Measurements from ENCODE around the gene TMEM39B. TPM values are rescaled to one million over a fixed set of nuclear protein-coding genes. Genes with fewer than 3 reads are reported as not detected.
A peak's percentile ranks its signal among the peaks of the same experiment; 100 is the strongest.

The TMEM39B gene
- total RNA-seq = 10 to 100 TPM; 27.1 to 28.4 TPM

DNA sequence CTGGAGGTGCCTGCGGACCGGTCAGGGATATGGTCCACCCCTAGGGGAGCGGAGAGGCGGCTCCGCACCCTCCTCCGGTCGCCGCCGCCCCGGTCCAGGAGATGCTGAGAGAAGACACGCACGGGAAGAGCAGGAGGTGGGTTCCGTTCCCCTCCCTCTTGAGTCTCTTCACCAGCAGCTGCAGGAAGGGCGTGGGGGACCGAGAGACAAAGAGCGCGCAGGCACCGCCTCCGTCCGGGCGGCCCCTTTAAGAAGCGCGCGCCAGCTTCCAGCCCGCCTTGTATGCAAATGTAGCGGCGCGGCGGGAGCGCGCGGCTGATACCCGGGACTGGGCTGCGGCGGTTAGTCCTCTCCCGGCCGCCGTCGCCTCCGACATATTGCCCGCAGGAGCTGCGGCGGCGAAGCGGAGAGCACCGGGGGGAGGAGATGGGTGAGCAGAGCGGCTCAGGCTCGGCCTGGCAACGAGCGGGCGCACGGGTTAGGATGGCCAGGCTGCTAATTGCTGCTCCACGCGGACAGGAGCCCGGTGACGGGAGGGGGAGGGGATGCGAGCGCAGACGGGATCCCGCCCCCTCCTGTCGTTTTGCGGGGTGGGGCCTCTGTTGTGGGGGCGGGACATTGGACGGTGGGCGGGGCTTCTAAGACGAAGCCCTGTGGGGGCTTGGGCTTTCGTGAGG lies at the start of gene TMEM39B:
TMEM39B (plus strand) TSS at position 318 of the 677 bp plus-strand sequence; CDS start at position 427, 109 bp downstream.
- H3K27ac Mint-ChIP-seq = peak within 1 kb of the TSS; percentile 90
- peak; percentile 97 for DNase-seq
- peaks cover 40% of the 10 kb centered on the region for H3K4me1 Mint-ChIP-seq
- H3K27me3 Mint-ChIP-seq = peaks cover 10% of the 10 kb centered on the region
- peak; percentile 89 for ATAC-seq (ENCODE audit: low read depth)
- peaks cover 13% of the 10 kb centered on the region for H3K36me3 Mint-ChIP-seq
- POLR2A ChIA-PET = interaction anchor here (0.6 to 3.5 kb wide), 25 partner anchors 9 to 700 kb away, joined by 3 to 36 read pairs (median 4); partner anchors contain the start of genes BSDC1, CCDC28B, IQCC and KHDRBS1
- no peaks in the 10 kb centered on the region for H3K9me3 Mint-ChIP-seq
- peak within 1 kb of the TSS; percentile 94 for H3K4me3 Mint-ChIP-seq

DNA sequence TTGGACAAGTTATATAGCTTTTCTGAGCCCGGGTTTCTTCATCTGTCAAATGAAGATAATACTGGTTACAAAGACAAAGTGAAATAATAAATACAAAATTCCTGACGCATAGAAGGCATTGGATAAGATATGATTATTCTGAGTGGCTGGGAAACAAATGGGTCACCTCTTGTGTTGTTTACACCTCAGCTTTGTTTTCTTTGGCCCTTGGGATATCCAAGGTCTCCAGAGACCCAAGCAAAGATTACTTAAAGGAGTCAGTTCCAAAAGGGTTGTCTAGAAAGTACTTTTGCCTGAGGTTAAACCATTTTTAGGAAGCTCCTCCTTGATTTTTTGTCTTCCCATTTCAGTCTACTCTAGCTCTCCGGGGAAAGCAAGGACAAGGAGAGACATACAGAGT lies 49.4 kb upstream of the TMEM39B start:
- H3K4me1 Mint-ChIP-seq = peaks cover 26% of the 10 kb centered on the region
- no peak overlapping the region for H3K4me3 Mint-ChIP-seq
- no peaks in the 10 kb centered on the region for H3K27me3 Mint-ChIP-seq
- H3K36me3 Mint-ChIP-seq = peaks cover 22% of the 10 kb centered on the region
- no peak for DNase-seq
- ATAC-seq (ENCODE audit: low read depth) = no peak
- H3K9me3 Mint-ChIP-seq = no peaks in the 10 kb centered on the region
- no peak overlapping the region for H3K27ac Mint-ChIP-seq
- POLR2A ChIA-PET = interaction anchor here (0.9 to 4.0 kb wide), 2 partner anchors 9 to 13 kb away, joined by 3 to 22 read pairs; partner anchors contain the start of gene KHDRBS1

DNA sequence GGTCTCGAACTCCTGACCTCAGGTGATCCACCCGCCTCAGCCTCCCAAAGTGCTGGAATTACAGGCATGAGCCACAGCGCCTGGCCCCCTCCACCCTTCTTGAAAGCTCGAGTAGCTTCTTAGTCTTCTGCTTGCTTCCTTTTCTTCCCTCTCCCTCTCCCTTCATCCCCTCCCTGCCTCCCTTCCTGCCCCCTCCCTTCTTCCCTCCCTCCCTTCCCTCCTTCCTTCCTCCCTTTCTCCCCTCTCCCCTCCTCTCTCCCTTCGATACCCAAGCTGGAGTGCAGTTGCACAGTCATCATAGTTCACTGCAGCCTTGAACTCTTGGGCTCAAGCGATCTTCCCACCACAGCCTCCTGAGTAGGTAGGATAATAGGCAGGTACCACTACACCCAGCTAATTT lies 47.2 kb upstream of the TMEM39B start:
- Mint-ChIP-seq H3K4me3 (no peak overlapping the region), H3K4me1 (peaks cover 26% of the 10 kb centered on the region), H3K27me3 (no peaks in the 10 kb centered on the region), H3K36me3 (peaks cover 30% of the 10 kb centered on the region), H3K9me3 (no peaks in the 10 kb centered on the region), H3K27ac (no peak overlapping the region)
- DNase-seq (no peak), ATAC-seq (ENCODE audit: low read depth) (no peak)
- POLR2A ChIA-PET = interaction anchor here (0.7 to 4.0 kb wide), 2 partner anchors 11 to 18 kb away, joined by 4 to 22 read pairs; partner anchors contain the start of gene KHDRBS1

DNA sequence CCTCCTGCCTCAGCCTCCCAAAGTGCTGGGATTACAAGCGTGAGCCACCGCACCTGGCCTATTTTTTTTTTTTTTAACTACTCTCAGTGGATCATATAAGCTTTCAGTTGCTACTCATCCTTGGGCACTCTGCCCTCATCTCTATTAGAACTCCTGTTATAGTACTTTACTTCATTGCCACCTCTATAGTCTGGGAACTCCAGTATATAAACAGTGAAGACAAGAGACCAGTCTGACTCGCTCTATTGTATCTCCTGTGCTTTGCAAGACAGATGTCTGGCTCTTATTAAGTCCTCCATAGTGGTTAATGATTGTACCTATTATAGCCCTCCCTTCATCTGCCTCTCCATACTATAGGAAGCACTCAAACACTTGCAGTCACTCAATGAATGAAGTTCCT lies 44.0 kb upstream of the TMEM39B start:
- Mint-ChIP-seq H3K9me3 (no peaks in the 10 kb centered on the region), H3K4me1 (peaks cover 25% of the 10 kb centered on the region), H3K36me3 (peaks cover 33% of the 10 kb centered on the region), H3K27ac (no peak overlapping the region), H3K4me3 (no peak overlapping the region), H3K27me3 (no peaks in the 10 kb centered on the region)
- POLR2A ChIA-PET = no interaction called here
- DNase-seq = no peak
- no peak for ATAC-seq (ENCODE audit: low read depth)

DNA sequence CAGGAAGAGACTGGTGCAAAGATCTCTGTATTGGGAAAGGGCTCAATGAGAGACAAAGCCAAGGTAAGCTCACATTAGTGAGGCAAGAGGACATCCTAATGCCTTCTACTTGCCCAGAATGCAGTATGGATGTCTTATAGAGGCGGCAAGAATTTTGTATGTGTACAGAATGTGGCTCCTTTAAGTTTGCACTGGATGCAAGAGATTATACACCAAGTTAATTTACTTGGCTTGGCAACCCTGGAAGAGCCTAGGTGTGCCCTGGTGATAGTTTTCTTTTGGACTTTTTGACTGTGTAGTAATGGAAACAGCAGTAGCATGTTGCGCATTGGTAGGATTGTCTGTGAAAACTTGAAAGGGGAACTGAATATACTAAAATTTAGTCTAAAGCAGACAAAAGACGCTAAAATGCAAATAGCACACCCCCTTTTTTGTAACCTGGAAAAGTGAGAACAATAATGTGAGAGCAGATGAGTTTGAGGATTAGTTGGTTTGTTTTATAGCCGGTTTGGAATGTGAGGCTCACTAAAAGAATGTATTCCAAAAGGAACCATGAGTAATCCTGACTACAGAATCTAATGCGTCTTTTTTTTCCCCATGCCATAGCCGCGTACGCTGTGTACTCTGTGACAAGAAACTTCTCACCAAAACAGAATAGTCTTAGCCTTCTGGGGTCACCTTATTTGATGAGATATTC lies 41.0 kb upstream of the TMEM39B start:
- Mint-ChIP-seq H3K4me3 (no peak overlapping the region), H3K27ac (no peak overlapping the region), H3K36me3 (peaks cover 34% of the 10 kb centered on the region), H3K4me1 (peaks cover 29% of the 10 kb centered on the region), H3K27me3 (no peaks in the 10 kb centered on the region), H3K9me3 (no peaks in the 10 kb centered on the region)
- ATAC-seq (ENCODE audit: low read depth) = no peak
- no peak for DNase-seq
- POLR2A ChIA-PET = no interaction called here

DNA sequence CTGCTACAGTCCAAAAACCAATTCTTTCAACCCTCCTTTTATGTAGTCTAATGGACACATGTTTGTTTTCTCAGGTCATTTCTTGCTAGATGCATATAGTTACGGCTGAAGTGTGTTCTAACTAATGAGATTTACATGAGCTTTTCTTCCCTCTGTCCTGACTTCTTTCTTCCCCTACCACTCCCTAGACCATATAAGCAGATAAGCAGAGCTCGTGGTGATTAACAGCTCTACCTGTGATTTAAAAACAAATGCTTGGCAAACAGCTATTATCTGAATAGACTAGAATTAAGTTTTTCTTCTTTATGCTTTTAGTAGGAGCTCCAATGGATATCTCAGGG lies 40.5 kb upstream of the TMEM39B start:
- H3K4me1 Mint-ChIP-seq = peaks cover 27% of the 10 kb centered on the region
- POLR2A ChIA-PET = no interaction called here

DNA sequence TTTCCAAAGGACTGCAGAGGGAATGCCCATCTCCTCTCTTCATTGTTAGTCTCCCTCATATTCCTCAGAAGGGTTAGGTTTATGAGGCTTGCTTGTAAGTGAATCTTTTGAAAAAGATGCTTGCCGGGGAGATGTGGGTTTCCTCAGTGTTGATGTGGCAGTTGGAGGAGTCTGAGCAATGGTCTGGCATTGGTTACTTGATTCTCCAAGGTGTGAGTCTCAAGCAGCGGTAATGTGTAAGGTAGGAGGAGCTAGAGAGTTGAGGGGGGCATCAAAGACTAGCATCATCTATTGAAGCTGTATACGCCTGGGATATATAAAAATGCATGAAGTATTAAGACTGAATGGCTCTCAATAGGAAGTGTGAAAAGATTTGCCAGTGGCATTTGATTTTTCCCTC lies 37.6 kb upstream of the TMEM39B start:
- POLR2A ChIA-PET = no interaction called here
- Mint-ChIP-seq H3K4me1 (peaks cover 17% of the 10 kb centered on the region), H3K9me3 (no peaks in the 10 kb centered on the region), H3K27me3 (no peaks in the 10 kb centered on the region), H3K36me3 (peaks cover 34% of the 10 kb centered on the region), H3K27ac (peak overlapping the region; percentile 27), H3K4me3 (no peak overlapping the region)
- ATAC-seq (ENCODE audit: low read depth) (peak; percentile 65), DNase-seq (no peak)

More for the DNA sequence above, 40.5 kb upstream of the TMEM39B start:
- no peak overlapping the region for H3K27ac Mint-ChIP-seq
- H3K9me3 Mint-ChIP-seq = no peaks in the 10 kb centered on the region
- H3K27me3 Mint-ChIP-seq = no peaks in the 10 kb centered on the region
- no peak overlapping the region for H3K4me3 Mint-ChIP-seq
- DNase-seq (no peak), ATAC-seq (ENCODE audit: low read depth) (no peak)
- peaks cover 33% of the 10 kb centered on the region for H3K36me3 Mint-ChIP-seq

DNA sequence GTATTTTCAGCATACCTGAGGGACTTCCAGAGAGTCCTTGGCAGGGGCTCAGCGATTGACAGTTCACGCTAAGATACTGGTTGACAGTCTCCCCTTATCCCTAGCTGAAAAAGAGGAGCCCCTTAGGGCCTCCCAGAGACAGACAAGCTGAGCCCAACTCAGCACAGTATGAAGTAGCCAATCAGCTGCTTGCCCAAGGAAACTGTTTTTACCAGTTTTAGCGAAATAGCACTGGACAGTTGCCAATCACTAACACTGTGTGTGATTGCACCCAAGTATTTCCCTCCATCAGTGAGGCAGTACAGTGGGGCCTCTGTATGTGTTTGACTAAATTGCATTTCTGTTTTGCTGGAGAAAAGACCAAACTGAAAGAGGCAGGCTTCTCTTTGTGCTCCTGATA lies 32.0 kb upstream of the TMEM39B start:
- Mint-ChIP-seq H3K4me3 (no peak overlapping the region), H3K9me3 (no peaks in the 10 kb centered on the region), H3K4me1 (peaks cover 2% of the 10 kb centered on the region), H3K27me3 (no peaks in the 10 kb centered on the region), H3K36me3 (peaks cover 29% of the 10 kb centered on the region), H3K27ac (no peak overlapping the region)
- POLR2A ChIA-PET = no interaction called here
- no peak for DNase-seq
- no peak for ATAC-seq (ENCODE audit: low read depth)

DNA sequence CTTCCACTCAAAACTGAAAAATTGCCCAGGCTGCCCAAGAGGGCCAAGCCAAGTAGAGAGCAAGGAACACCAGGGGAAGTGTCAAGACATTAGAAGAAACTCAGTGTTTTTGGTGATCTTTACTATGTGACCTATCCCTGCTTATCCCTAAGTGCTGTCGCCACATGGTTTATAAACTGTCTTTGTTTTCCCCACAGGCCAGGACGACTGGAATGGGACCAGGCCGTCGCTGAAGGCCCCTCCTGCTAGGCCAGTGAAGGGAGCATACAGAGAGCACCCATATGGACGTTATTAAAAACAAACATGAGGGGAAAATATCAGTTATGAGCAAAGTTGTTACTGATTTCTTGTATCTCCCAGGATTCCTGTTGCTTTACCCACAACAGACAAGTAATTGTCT lies 30.4 kb upstream of the TMEM39B start:
- Mint-ChIP-seq H3K36me3 (peaks cover 34% of the 10 kb centered on the region), H3K4me1 (peaks cover 2% of the 10 kb centered on the region), H3K4me3 (no peak overlapping the region), H3K27me3 (no peaks in the 10 kb centered on the region), H3K9me3 (no peaks in the 10 kb centered on the region), H3K27ac (no peak overlapping the region)
- ATAC-seq (ENCODE audit: low read depth) (no peak), DNase-seq (no peak)
- POLR2A ChIA-PET = no interaction called here

DNA sequence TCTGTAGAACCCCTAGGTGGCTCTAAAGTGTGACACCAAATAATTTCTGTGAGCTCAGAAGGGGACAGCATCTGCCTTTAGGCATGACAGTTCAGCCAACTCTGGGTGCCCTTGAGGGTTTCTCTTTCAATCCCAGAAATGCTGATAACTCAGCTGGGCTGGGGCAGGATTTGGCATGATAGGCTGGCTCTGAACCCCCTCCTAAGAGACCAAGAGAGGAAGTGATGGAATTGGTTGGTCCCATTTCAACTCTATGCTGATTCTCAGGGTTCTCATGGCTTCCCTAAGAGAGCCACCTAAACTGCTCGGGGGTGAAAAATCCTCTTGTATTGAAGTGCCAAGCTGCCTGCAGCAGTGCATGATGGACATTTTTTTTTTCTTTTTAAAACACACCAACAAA lies 28.5 kb upstream of the TMEM39B start:
- DNase-seq (no peak), ATAC-seq (ENCODE audit: low read depth) (no peak)
- POLR2A ChIA-PET = interaction anchor here (0.6 kb wide), 2 partner anchors 19 to 27 kb away, joined by 4 to 6 read pairs; no protein-coding TSS in a partner anchor
- Mint-ChIP-seq H3K4me3 (no peak overlapping the region), H3K4me1 (peaks cover 3% of the 10 kb centered on the region), H3K36me3 (peaks cover 35% of the 10 kb centered on the region), H3K27ac (peak overlapping the region; percentile 45), H3K9me3 (no peaks in the 10 kb centered on the region), H3K27me3 (no peaks in the 10 kb centered on the region)

DNA sequence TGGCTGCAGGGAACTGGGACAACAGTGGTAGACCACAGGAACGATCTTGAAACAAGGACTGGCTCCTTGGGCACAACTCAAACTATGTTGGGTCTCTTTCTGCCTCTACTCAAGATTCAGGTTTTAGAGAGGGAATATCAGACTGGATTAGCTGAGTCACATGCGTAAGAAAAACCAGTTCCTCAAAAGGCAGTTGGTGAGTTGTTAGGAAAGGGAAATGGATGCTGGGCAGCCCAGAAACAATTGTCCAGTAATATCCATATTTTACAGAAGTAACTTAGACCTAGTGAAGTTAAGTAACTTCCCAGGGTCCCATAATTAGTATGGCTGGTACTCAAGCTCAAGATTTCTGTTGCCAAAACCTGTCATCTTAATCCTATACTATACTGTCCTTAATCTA lies 27.0 kb upstream of the TMEM39B start:
- Mint-ChIP-seq H3K27ac (no peak overlapping the region), H3K36me3 (peaks cover 30% of the 10 kb centered on the region), H3K27me3 (no peaks in the 10 kb centered on the region), H3K9me3 (no peaks in the 10 kb centered on the region), H3K4me1 (peaks cover 3% of the 10 kb centered on the region), H3K4me3 (no peak overlapping the region)
- DNase-seq (no peak), ATAC-seq (ENCODE audit: low read depth) (no peak)
- POLR2A ChIA-PET = interaction anchor here (0.6 kb wide), 1 partner anchor 74 kb away, joined by 3 read pairs; no protein-coding TSS in a partner anchor

DNA sequence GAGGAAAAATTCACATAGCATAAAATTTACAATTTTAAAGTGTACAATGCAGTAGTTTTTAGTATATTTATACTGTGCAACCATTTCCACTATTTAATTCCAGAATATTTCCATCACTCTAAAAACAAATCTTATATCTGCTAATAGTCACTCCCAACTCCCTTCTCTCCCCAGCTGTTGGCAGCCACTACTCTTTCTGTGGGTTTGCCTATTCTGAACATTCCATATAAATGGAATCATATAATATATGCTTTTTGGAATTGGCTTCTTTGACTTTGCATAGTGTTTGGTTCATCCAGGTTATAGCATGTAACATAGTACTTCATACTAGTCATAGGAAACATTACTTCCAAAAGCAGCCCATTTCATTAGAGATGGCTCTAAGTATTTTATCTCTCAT lies 25.0 kb upstream of the TMEM39B start:
- Mint-ChIP-seq H3K4me3 (no peak overlapping the region), H3K9me3 (no peaks in the 10 kb centered on the region), H3K4me1 (peaks cover 3% of the 10 kb centered on the region), H3K27ac (no peak overlapping the region), H3K36me3 (peaks cover 34% of the 10 kb centered on the region), H3K27me3 (no peaks in the 10 kb centered on the region)
- DNase-seq = no peak
- POLR2A ChIA-PET = no interaction called here
- ATAC-seq (ENCODE audit: low read depth) = no peak

DNA sequence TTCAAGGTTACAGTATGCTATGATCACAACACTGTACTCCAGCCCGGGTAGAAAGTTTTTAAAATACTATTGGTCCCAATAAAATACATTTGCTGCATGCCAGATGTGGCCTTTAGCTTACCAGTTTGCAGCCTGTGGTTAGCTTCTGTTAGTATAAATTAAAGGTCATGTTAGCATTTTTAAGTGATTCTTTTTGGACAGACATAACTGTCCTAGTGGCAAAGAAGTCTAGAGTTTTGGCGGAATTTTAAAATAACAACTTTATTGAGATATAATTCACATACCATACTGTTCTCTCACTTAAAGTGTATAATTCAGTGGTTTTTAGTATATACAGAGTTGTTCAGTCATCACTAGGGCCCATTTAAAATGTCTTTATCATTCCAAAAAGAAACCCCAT lies 24.3 kb upstream of the TMEM39B start:
- ATAC-seq (ENCODE audit: low read depth) (no peak), DNase-seq (no peak)
- Mint-ChIP-seq H3K4me1 (peaks cover 3% of the 10 kb centered on the region), H3K27ac (no peak overlapping the region), H3K27me3 (no peaks in the 10 kb centered on the region), H3K4me3 (no peak overlapping the region), H3K36me3 (peaks cover 33% of the 10 kb centered on the region), H3K9me3 (no peaks in the 10 kb centered on the region)
- POLR2A ChIA-PET = interaction anchor here (0.6 kb wide), 1 partner anchor 58 kb away, joined by 3 read pairs; no protein-coding TSS in a partner anchor

DNA sequence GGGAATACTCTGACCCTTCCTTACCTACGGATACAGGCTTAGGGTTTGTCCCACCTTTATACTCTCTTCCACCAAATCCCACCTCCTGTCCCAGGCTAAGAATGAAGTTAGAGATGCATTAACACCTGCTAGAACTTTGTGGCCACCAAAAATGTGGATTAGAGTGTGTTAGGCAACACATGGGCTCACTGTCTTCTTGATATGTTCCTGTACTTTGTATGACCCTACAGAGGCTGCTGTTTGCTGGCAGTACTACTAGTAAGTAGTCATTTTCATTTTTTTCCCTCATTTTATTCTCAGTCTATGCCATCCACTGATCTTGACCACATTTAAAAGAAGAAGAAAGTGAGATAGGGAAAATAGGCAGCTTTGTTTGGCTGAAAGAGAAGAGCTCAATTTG lies 21.0 kb upstream of the TMEM39B start:
- H3K9me3 Mint-ChIP-seq = no peaks in the 10 kb centered on the region
- H3K4me1 Mint-ChIP-seq = peaks cover 3% of the 10 kb centered on the region
- DNase-seq (no peak), ATAC-seq (ENCODE audit: low read depth) (no peak)
- peak overlapping the region; percentile 82 for H3K27ac Mint-ChIP-seq
- H3K4me3 Mint-ChIP-seq = no peak overlapping the region
- POLR2A ChIA-PET = no interaction called here
- H3K27me3 Mint-ChIP-seq = no peaks in the 10 kb centered on the region
- H3K36me3 Mint-ChIP-seq = peaks cover 40% of the 10 kb centered on the region

All from activated naive CD8-positive, alpha-beta T cell treated with anti-CD3 and anti-CD28 coated beads, Interleukin-2, amount 10 ng/mL, durations not matched to agents 7 days and 5 days (primary cell).